ENCODE data around the gene MSI2. TPM values are rescaled to one million over a fixed set of nuclear protein-coding genes. Genes with fewer than 3 reads are reported as not detected.

MSI2 gene
- total RNA-seq, 2 donors from 2014 or later, result 88.3 to 114 TPM

DNA sequence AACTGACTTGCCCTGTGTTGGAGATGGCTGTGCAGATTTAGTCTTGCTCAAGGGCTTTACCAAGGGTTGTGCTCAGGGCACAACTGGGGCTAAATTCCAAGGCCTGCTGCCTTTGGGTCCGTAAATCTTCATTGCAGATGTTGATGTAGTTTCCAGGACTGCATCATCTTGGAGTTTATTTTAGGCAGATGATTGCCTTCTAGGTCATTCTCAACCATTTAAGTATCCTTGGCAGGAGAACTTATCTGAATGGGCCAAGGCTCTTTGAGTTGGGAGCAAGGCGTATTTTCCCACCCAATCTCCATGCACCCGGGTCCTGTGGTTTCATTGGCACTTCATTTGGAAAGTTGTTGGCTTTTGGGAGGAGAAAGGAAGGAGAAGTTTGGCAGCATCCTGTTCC lies 200.3 kb downstream of the MSI2 start:
- Mint-ChIP-seq H3K4me3 (no peak overlapping the region), H3K4me1 (peaks cover 6% of the 10 kb centered on the region), H3K27ac (no peak overlapping the region), H3K36me3 (ENCODE audit: low read depth) (peaks cover 11% of the 10 kb centered on the region), H3K9me3 (no peaks in the 10 kb centered on the region), H3K27me3 (ENCODE audit: insufficient read depth) (no peaks in the 10 kb centered on the region)
- Histone ChIP-seq H3K27me3 (ENCODE audit: control insufficient read depth, insufficient read depth, low read length, poor library complexity, severe bottlenecking) (no peaks in the 10 kb centered on the region), H3K9me3 (ENCODE audit: control insufficient read depth, low read length) (no peaks in the 10 kb centered on the region), H3K36me3 (ENCODE audit: control insufficient read depth, insufficient read depth, low read length) (no peaks in the 10 kb centered on the region), H3K4me1 (ENCODE audit: control insufficient read depth, insufficient read depth, low read length) (no peaks in the 10 kb centered on the region), H3K4me3 (ENCODE audit: low read length) (no peak overlapping the region), H3K9ac (ENCODE audit: extremely low read depth, low read length, poor library complexity, severe bottlenecking) (no peak overlapping the region), H3K27ac (ENCODE audit: low read depth, low read length) (no peak overlapping the region)
- TF ChIP-seq, protein P1, sequence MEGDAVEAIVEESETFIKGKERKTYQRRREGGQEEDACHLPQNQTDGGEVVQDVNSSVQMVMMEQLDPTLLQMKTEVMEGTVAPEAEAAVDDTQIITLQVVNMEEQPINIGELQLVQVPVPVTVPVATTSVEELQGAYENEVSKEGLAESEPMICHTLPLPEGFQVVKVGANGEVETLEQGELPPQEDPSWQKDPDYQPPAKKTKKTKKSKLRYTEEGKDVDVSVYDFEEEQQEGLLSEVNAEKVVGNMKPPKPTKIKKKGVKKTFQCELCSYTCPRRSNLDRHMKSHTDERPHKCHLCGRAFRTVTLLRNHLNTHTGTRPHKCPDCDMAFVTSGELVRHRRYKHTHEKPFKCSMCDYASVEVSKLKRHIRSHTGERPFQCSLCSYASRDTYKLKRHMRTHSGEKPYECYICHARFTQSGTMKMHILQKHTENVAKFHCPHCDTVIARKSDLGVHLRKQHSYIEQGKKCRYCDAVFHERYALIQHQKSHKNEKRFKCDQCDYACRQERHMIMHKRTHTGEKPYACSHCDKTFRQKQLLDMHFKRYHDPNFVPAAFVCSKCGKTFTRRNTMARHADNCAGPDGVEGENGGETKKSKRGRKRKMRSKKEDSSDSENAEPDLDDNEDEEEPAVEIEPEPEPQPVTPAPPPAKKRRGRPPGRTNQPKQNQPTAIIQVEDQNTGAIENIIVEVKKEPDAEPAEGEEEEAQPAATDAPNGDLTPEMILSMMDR (conservative IDR thresholded peaks at IDR 0.05), result no peak
- 94 to 100% methylated on average over 1 to 3 of the region's 3 CpGs for WGBS, 2 experiments (ENCODE audit: insufficient coverage in 1 of 2, insufficient read length in 1 of 2)
- no peak for DNase-seq

DNA sequence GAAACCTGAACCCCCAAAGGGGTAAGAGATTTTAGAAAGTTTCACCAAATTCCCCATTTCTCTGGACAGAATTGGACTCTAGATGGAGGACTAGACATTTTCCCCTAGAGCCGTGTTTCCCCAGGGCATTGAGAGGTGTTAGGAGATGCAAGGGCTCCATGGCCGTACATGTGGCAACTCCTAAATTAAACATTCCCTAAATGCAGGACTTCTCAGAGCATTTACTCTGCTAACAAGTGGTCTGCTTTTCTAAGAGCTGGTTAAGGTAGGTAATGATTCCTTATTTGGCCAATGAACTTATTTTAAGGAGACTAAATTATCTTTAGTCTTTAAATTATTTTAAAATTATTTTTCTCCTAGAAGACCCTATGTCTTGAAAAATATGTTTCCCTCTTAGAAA lies 200.9 kb downstream of the MSI2 start:
- Histone ChIP-seq H3K4me1 (ENCODE audit: control insufficient read depth, insufficient read depth, low read length) (no peaks in the 10 kb centered on the region), H3K9me3 (ENCODE audit: control insufficient read depth, low read length) (no peaks in the 10 kb centered on the region), H3K36me3 (ENCODE audit: control insufficient read depth, insufficient read depth, low read length) (no peaks in the 10 kb centered on the region), H3K9ac (ENCODE audit: extremely low read depth, low read length, poor library complexity, severe bottlenecking) (no peak overlapping the region), H3K27ac (ENCODE audit: low read depth, low read length) (no peak overlapping the region), H3K27me3 (ENCODE audit: control insufficient read depth, insufficient read depth, low read length, poor library complexity, severe bottlenecking) (no peaks in the 10 kb centered on the region), H3K4me3 (ENCODE audit: low read length) (no peak overlapping the region)
- no peaks in the 10 kb centered on the region for H3K27me3 Mint-ChIP-seq (ENCODE audit: insufficient read depth)
- peaks cover 11% of the 10 kb centered on the region for H3K36me3 Mint-ChIP-seq (ENCODE audit: low read depth)
- H3K4me3 Mint-ChIP-seq, result no peak overlapping the region
- peaks cover 6% of the 10 kb centered on the region for H3K4me1 Mint-ChIP-seq
- no peaks in the 10 kb centered on the region for H3K9me3 Mint-ChIP-seq
- TF ChIP-seq, protein P1 (conservative IDR thresholded peaks at IDR 0.05), result no peak
- H3K27ac Mint-ChIP-seq, result no peak overlapping the region
- WGBS, 2 experiments (ENCODE audit: insufficient coverage in 1 of 2, insufficient read length in 1 of 2), result 93% methylated on average over 2 of the region's 2 CpGs; no CpG with 5 or more reads in 1 of the 2 experiments
- no peak for DNase-seq

DNA sequence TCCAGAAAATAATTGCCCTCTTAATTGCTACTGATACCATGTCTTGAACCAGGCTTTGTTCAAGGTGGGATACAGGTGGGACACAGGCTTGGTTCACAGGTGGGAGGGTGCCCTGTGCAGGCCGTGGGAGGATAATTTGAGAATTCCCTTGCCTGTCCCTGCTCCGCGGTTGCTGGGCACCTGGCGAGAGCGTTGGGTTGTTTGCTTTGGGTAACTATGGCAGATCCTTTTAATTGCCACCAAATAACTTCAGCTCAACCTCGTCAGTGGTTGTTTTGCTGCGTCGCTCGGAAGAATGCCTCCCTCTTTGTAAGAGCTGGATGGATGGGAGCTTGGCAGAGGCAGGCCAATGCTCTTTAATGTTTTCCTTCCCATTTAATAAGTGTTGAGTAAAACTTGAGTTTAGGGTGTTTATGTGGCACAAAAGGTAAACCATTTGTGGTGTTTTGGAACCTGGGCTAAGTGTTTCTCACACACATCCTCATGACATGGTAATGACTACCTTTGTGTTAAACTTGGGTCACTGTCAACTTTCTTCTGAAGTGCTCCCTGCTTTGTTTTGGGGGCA lies 202.5 kb downstream of the MSI2 start:
- Mint-ChIP-seq H3K9me3 (no peaks in the 10 kb centered on the region), H3K4me1 (peaks cover 6% of the 10 kb centered on the region), H3K4me3 (no peak overlapping the region), H3K27me3 (ENCODE audit: insufficient read depth) (no peaks in the 10 kb centered on the region), H3K36me3 (ENCODE audit: low read depth) (peaks cover 9% of the 10 kb centered on the region), H3K27ac (no peak overlapping the region)
- H3K4me3 ChIP-seq (ENCODE audit: low read length), result no peak overlapping the region
- 90 to 98% methylated on average over 9 of the region's 9 CpGs for WGBS, 2 experiments (ENCODE audit: insufficient coverage in 1 of 2, insufficient read length in 1 of 2)
- H3K27ac ChIP-seq (ENCODE audit: low read depth, low read length), result no peak overlapping the region
- H3K36me3 ChIP-seq (ENCODE audit: control insufficient read depth, insufficient read depth, low read length), result no peaks in the 10 kb centered on the region
- TF ChIP-seq, protein P1 (conservative IDR thresholded peaks at IDR 0.05), result no peak
- H3K9ac ChIP-seq (ENCODE audit: extremely low read depth, low read length, poor library complexity, severe bottlenecking), result no peak overlapping the region
- no peaks in the 10 kb centered on the region for H3K9me3 ChIP-seq (ENCODE audit: control insufficient read depth, low read length)
- DNase-seq, result no peak
- no peaks in the 10 kb centered on the region for H3K27me3 ChIP-seq (ENCODE audit: control insufficient read depth, insufficient read depth, low read length, poor library complexity, severe bottlenecking)
- no peaks in the 10 kb centered on the region for H3K4me1 ChIP-seq (ENCODE audit: control insufficient read depth, insufficient read depth, low read length)

Data from endodermal cell (in vitro differentiated cells).